GM18505 (cell line): ENCODE data around the gene CBFA2T2.
"Not testable (repeated sequence)": the region's sequence is repeated elsewhere in the genome, so short reads cannot be mapped to it uniquely, and the experiment has no call there.

Experiments used
- ATAC-seq: cut with Tn5 transposase; IDR thresholded peaks from one replicate; pipeline ENCODE4 v1.9.1; 2021; ENCODE audit not compliant: unreplicated experiment
- POLR2A ChIP-seq: IDR thresholded peaks from 4 replicates; pipeline ENCODE4 v1.6.1; 2011; ENCODE audit warnings: borderline replicate concordance; ENCODE audit not compliant: insufficient read depth, insufficient read length; ENCODE audit errors: extremely low read depth

Gene CBFA2T2

GRCh38 chr20:33503564-33503963 lies 13.7 kb downstream of the CBFA2T2 start:
- ATAC-seq, result no peak
- TF ChIP-seq POLR2A, result no peak

GRCh38 chr20:33506576-33506975 lies 16.7 kb downstream of the CBFA2T2 start:
- TF ChIP-seq POLR2A, result no peak
- ATAC-seq, result no peak

GRCh38 chr20:33507461-33507860 lies 17.6 kb downstream of the CBFA2T2 start:
- no peak for ATAC-seq
- TF ChIP-seq POLR2A, result no peak

GRCh38 chr20:33508015-33508414 lies 18.1 kb downstream of the CBFA2T2 start:
- not testable (repeated sequence) for ATAC-seq

GRCh38 chr20:33509057-33509456 lies 19.2 kb downstream of the CBFA2T2 start:
- not testable (repeated sequence) for ATAC-seq

- not testable (repeated sequence) for ATAC-seq
Observed at GRCh38 chr20:33511876-33512275, 22.0 kb downstream of the CBFA2T2 start.

GRCh38 chr20:33515569-33516216 lies 25.8 kb downstream of the CBFA2T2 start:
- TF ChIP-seq POLR2A, result no peak
- ATAC-seq, result no peak

- ATAC-seq, result no peak
- TF ChIP-seq POLR2A, result no peak
Observed at GRCh38 chr20:33516882-33517281, 27.0 kb downstream of the CBFA2T2 start.

GRCh38 chr20:33518071-33518470 lies 28.2 kb downstream of the CBFA2T2 start:
- no peak for TF ChIP-seq POLR2A
- no peak for ATAC-seq

GRCh38 chr20:33521461-33521860 lies 31.6 kb downstream of the CBFA2T2 start:
- no peak for TF ChIP-seq POLR2A
- ATAC-seq, result no peak

- no peak for TF ChIP-seq POLR2A
- no peak for ATAC-seq
Observed at GRCh38 chr20:33522256-33522820, 32.4 kb downstream of the CBFA2T2 start.

- ATAC-seq, result no peak
Observed at GRCh38 chr20:33524261-33524660, 34.4 kb downstream of the CBFA2T2 start.

GRCh38 chr20:33526769-33527168 lies 36.9 kb downstream of the CBFA2T2 start:
- no peak for ATAC-seq
- no peak for TF ChIP-seq POLR2A

More at GRCh38 chr20:33524261-33524660, 34.4 kb downstream of the CBFA2T2 start:
- no peak for TF ChIP-seq POLR2A

- TF ChIP-seq POLR2A, result no peak
- ATAC-seq, result no peak
Observed at GRCh38 chr20:33531047-33531877, 41.4 kb downstream of the CBFA2T2 start.
